Testis (tissue), 3 donors: ENCODE measurements around the gene TWF1. TPM values are rescaled to one million over a fixed set of nuclear protein-coding genes. Genes with fewer than 3 reads are reported as not detected.
"Not testable (repeated sequence)": the region's sequence is repeated elsewhere in the genome, so short reads cannot be mapped to it uniquely, and the experiment has no call there.

Experiments
- DNase-seq: peaks from one replicate; pipeline ENCODE4 v3.0.0-alpha.2; 2019
- H3K27ac ChIP-seq, 2 donors: fragments of 200-600 bp; sonication (generic); one replicate each; pipeline ENCODE4 v1.5.1; 2019
- H3K27me3 ChIP-seq: fragments of 200-600 bp; sonication (generic); one replicate; pipeline ENCODE4 v1.5.1; 2019
- H3K36me3 ChIP-seq: fragments of 200-600 bp; sonication (generic); one replicate; pipeline ENCODE4 v1.5.1; 2017; ENCODE audit warnings: low read depth; ENCODE audit errors: missing control alignments
- H3K4me1 ChIP-seq: fragments of 200-600 bp; sonication (generic); one replicate; pipeline ENCODE4 v1.5.1; 2019
- H3K4me3 ChIP-seq, 2 donors: fragments of 200-600 bp; sonication (generic); one replicate each; pipeline ENCODE4 v1.5.1; 2017 to 2019
- H3K9me3 ChIP-seq: fragments of 200-600 bp; sonication (generic); one replicate; pipeline ENCODE4 v1.5.1; 2017
- POLR2A ChIP-seq: fragments of 450-650 bp; IDR thresholded peaks from one replicate; pipeline ENCODE4 v1.6.1; 2017; ENCODE audit warnings: antibody characterized with exemption, mild to moderate bottlenecking, moderate library complexity
- WGBS, 2 donors: methylation state at CpG; one replicate each; pipeline ENCODE4 v1.1.5; 2018; 5-methylcytosine and 5-hydroxymethylcytosine counted together
- intact Hi-C: fragments of 100-400 bp; cut with DNase I; formaldehyde crosslinking; loops from one replicate; pipeline ENCODE4 v1.15.1; 2023; ENCODE audit warnings: low total_unique reads
- polyA plus RNA-seq: library from polyadenylated mRNA; stranded (reverse); fragments of 350-450 nt; fragmentation: Illumina TruSeq; extraction: RNeasy Lipid Tissue Mini Kit (QIAGEN cat#74804); gene quantifications from one replicate; pipeline ENCODE4 v1.2.3, GENCODE V29; 2014; ENCODE audit warnings: low read depth, low replicate concordance; ENCODE audit not compliant: insufficient read depth
- total RNA-seq, 2 donors: library from RNA; depleted of rRNA; stranded (reverse); fragments of >200 nt; gene quantifications; one replicate each; pipeline ENCODE4 v1.2.3, GENCODE V29; 2016
- TF ChIP-seq, protein P1 (sequence below), 3 experiments: fragments of 450-650 bp in 2 of 3; fragments of 200-600 bp in 1 of 3; sonication (generic) in 1 of 3; IDR thresholded peaks; one replicate each; pipeline ENCODE4 v1.5.1; 2016 to 2019; ENCODE audit warnings: antibody characterized with exemption in 3 of 3, mild to moderate bottlenecking in 2 of 3, moderate library complexity in 1 of 3

Gene TWF1
- total and polyA plus RNA-seq, 3 donors from 2014 or later: 28.9 to 39.1 (median 35.7) TPM

DNA sequence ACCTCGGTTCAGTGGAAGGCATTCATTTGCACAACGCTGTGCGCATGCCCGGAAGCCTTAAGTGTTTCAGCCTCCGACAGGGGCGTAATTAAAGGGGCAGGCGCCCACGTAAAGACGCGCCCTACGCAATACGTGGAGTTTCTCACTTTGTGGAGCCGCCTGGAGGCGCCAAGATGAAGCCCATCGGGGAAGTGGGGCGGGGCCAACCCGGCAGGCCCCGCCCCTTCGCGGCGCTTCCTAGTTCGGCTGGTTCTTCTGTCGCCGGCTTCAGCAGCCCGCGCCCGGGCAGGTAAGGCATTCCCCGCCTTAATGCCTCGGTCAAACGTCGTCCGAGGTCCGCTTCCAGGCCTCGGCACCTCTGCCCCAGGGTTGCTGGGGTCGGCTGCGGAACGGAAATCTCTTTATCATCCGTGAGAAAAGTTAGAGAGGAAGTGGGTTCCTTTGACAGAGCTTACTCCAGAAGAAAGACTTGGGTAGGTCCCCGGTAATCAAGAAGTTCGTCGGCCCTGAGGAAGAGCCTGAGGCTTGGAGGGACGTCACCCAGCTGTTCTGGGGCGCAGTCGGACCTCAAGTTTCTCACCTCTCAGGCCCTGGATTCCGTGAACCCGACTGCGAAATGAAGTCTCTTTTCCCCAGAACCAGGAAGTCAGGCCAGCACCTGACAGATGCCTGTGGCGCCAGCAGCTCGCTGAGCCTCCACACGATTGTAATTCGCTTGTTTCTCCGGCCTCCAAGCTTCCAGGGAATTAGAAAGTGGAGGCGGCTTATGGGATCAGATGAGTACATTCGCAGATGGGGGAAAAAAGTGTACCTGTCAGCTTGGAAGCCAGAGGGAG lies 47.2 kb downstream of the TWF1 start, which contains the start of the genes IRAK4 and PUS7L:
TSS of gene IRAK4 (plus strand) at position 224 of the 836 bp plus-strand sequence. CDS start 9,161 bp downstream, outside the sequence.
TSS of gene PUS7L (minus strand) at position 63 of the 836 bp plus-strand sequence. CDS start 3,545 bp downstream, outside the sequence.
- Histone ChIP-seq H3K4me3 (peak within 1 kb of the TSS; percentile 76 to 83), H3K9me3 (no peaks in the 10 kb centered on the region), H3K36me3 (no peaks in the 10 kb centered on the region), H3K27me3 (no peaks in the 10 kb centered on the region), H3K27ac (peak within 1 kb of the TSS; percentile 79 to 87), H3K4me1 (peaks cover 5% of the 10 kb centered on the region)
- WGBS, 2 donors: 0% methylated on average over 11 to 54 of the region's 54 CpGs
- peak; percentile 98 for DNase-seq
- TF ChIP-seq POLR2A: no peak
- TF ChIP-seq, protein P1, sequence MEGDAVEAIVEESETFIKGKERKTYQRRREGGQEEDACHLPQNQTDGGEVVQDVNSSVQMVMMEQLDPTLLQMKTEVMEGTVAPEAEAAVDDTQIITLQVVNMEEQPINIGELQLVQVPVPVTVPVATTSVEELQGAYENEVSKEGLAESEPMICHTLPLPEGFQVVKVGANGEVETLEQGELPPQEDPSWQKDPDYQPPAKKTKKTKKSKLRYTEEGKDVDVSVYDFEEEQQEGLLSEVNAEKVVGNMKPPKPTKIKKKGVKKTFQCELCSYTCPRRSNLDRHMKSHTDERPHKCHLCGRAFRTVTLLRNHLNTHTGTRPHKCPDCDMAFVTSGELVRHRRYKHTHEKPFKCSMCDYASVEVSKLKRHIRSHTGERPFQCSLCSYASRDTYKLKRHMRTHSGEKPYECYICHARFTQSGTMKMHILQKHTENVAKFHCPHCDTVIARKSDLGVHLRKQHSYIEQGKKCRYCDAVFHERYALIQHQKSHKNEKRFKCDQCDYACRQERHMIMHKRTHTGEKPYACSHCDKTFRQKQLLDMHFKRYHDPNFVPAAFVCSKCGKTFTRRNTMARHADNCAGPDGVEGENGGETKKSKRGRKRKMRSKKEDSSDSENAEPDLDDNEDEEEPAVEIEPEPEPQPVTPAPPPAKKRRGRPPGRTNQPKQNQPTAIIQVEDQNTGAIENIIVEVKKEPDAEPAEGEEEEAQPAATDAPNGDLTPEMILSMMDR (IDR thresholded peaks at IDR 0.05): peak in 2 of 3 experiments; percentile 22 to 46
- intact Hi-C loops: no loop called here

DNA sequence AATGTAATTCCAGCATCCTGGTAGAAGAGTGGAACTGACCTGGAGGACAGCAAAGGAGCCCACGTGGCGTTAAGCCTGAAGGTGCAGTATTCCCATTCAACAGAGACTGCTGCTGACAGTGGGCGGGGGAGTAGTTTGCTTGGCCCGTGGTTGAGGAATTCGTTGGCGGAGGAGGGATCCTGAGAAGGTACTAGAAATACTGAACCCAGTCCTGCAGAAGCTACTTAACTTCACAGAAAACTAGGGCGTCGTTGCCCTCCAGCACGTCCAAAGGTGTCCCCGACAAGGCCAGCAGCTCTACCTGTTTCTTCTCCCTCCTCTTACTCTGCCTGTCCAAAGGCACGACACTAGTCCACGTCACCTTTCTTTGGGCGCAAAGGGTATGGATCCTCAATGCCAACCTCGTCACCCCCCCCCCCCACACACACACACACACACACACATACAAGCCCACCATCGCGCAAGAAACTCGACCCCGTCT lies 47.8 kb downstream of the TWF1 start:
- Histone ChIP-seq H3K4me1 (peaks cover 5% of the 10 kb centered on the region), H3K36me3 (no peaks in the 10 kb centered on the region), H3K27me3 (no peaks in the 10 kb centered on the region), H3K9me3 (no peaks in the 10 kb centered on the region), H3K4me3 (peak overlapping the region; percentile 76 to 83), H3K27ac (peak overlapping the region; percentile 39 to 87)
- TF ChIP-seq, protein P1 (IDR thresholded peaks at IDR 0.05): no peak
- TF ChIP-seq POLR2A: no peak
- DNase-seq: peak; percentile 63
- WGBS, 2 donors: 0 to 1% methylated on average over 17 of the region's 18 CpGs
- intact Hi-C loops: no loop called here

DNA sequence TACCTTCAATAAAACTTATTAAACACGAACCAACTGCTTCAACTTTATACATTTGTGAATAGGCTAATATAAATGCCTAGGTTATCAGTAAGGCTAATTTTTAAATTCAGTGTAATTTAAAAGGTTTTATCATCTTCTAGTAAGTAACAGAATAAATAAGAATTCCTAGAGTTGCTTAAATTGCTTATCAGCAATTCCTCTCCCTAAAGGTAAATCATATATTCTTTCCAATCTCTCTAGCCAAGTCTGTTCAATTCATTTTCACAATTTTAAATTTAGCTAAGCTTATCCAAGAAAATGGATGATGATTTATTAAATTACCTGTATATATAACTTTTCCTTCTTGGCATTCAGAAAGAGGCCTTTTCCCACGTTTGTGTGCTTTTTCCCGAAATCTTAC lies 52.1 kb downstream of the TWF1 start:
- WGBS, 2 donors: 91 to 95% methylated on average over 3 of the region's 3 CpGs
- Histone ChIP-seq H3K4me3 (no peak overlapping the region), H3K27ac (no peak overlapping the region), H3K9me3 (no peaks in the 10 kb centered on the region), H3K36me3 (no peaks in the 10 kb centered on the region), H3K27me3 (no peaks in the 10 kb centered on the region), H3K4me1 (peaks cover 5% of the 10 kb centered on the region)
- DNase-seq: no peak
- no peak for TF ChIP-seq POLR2A
- TF ChIP-seq, protein P1 (IDR thresholded peaks at IDR 0.05): no peak
- intact Hi-C loops: no loop called here

DNA sequence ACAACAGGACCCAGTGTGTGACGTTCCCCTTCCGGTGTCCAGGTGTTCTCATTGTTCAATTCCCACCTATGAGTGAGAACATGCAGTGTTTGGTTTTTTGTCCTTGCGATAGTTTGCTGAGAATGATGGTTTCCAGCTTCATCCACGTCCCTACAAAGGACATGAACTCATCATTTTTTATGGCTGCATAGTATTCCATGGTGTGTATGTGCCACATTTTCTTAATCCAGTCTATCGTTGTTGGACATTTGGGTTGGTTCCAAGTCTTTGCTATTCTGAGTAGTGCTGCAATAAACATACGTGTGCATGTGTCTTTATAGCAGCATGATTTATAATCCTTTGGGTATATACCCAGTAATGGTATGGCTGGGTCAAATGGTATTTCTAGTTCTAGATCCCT lies 54.8 kb downstream of the TWF1 start:
- H3K9me3 ChIP-seq, H3K4me1 ChIP-seq, DNase-seq, H3K36me3 ChIP-seq, H3K27me3 ChIP-seq, intact Hi-C loops, H3K27ac ChIP-seq, H3K4me3 ChIP-seq: not testable (repeated sequence)
- WGBS, 2 donors: 96 to 98% methylated on average over 3 to 6 of the region's 6 CpGs

DNA sequence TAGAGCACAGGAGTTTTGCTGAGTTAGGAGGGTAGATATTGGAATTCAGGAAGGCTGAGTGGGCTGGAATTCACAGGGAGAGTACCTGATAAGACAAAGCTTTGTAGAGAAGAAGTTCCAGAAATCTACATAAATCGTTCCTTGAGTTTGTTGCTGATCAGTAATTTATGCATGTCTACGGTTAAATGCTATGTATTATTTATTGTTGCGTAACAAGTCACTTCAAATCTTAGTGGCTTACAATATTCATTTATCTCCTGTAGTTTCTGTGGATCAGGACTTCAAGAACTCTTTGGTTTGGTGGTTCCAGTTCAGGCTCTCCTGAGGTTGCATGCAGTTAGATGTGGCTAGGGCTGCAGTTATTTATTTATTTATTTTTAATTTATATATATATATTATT lies 55.3 kb downstream of the TWF1 start:
- H3K4me1 ChIP-seq: no peaks in the 10 kb centered on the region
- no peak for DNase-seq
- H3K36me3 ChIP-seq: no peaks in the 10 kb centered on the region
- H3K27ac ChIP-seq: no peak overlapping the region
- no peaks in the 10 kb centered on the region for H3K27me3 ChIP-seq
- no peak overlapping the region for H3K4me3 ChIP-seq
- WGBS, 2 donors: 64 to 83% methylated on average over 3 of the region's 3 CpGs
- intact Hi-C loops: no loop called here
- H3K9me3 ChIP-seq: no peaks in the 10 kb centered on the region
- TF ChIP-seq, protein P1 (IDR thresholded peaks at IDR 0.05): no peak
- no peak for TF ChIP-seq POLR2A
